ENCODE measurements around the gene PRKG1.
"Not testable (repeated sequence)": the region's sequence is repeated elsewhere in the genome, so short reads cannot be mapped to it uniquely, and the experiment has no call there.

PRKG1 gene

GRCh38 chr10:51266496-51266895 lies 192.2 kb downstream of the PRKG1 start:
- Histone ChIP-seq H3K27me3 (ENCODE audit: control insufficient read depth, insufficient read depth, low read length) (no peaks in the 10 kb centered on the region), H3K9ac (ENCODE audit: low read depth, low read length) (no peak overlapping the region), H3K9me3 (replicated peaks; ENCODE audit: low read length) (no peaks in the 10 kb centered on the region), H3K4me3 (ENCODE audit: low read length) (no peak overlapping the region), H3K36me3 (ENCODE audit: insufficient read depth, low read length) (no peaks in the 10 kb centered on the region), H3K4me1 (ENCODE audit: control insufficient read depth, insufficient read depth, low read length) (no peaks in the 10 kb centered on the region), H3K4me2 (ENCODE audit: low read length) (no peak overlapping the region)

- H3K9me3 ChIP-seq (replicated peaks; ENCODE audit: low read length); H3K9ac ChIP-seq (ENCODE audit: low read depth, low read length); H3K4me2 ChIP-seq (ENCODE audit: low read length); H3K27me3 ChIP-seq (ENCODE audit: control insufficient read depth, insufficient read depth, low read length); H3K36me3 ChIP-seq (ENCODE audit: insufficient read depth, low read length); H3K4me3 ChIP-seq (ENCODE audit: low read length); H3K4me1 ChIP-seq (ENCODE audit: control insufficient read depth, insufficient read depth, low read length): not testable (repeated sequence)
These were observed 193.8 kb downstream of the PRKG1 start for GRCh38 chr10:51267980-51268570.

GRCh38 chr10:51269821-51270220 lies 195.5 kb downstream of the PRKG1 start:
- no peaks in the 10 kb centered on the region for H3K27me3 ChIP-seq (ENCODE audit: control insufficient read depth, insufficient read depth, low read length)
- H3K9ac ChIP-seq (ENCODE audit: low read depth, low read length): no peak overlapping the region
- H3K4me3 ChIP-seq (ENCODE audit: low read length): no peak overlapping the region
- H3K4me2 ChIP-seq (ENCODE audit: low read length): no peak overlapping the region
- H3K4me1 ChIP-seq (ENCODE audit: control insufficient read depth, insufficient read depth, low read length): no peaks in the 10 kb centered on the region
- H3K36me3 ChIP-seq (ENCODE audit: insufficient read depth, low read length): no peaks in the 10 kb centered on the region
- no peaks in the 10 kb centered on the region for H3K9me3 ChIP-seq (replicated peaks; ENCODE audit: low read length)

GRCh38 chr10:51270936-51271530 lies 196.7 kb downstream of the PRKG1 start:
- no peaks in the 10 kb centered on the region for H3K27me3 ChIP-seq (ENCODE audit: control insufficient read depth, insufficient read depth, low read length)
- no peak overlapping the region for H3K4me2 ChIP-seq (ENCODE audit: low read length)
- no peak overlapping the region for H3K4me3 ChIP-seq (ENCODE audit: low read length)
- no peaks in the 10 kb centered on the region for H3K4me1 ChIP-seq (ENCODE audit: control insufficient read depth, insufficient read depth, low read length)
- no peaks in the 10 kb centered on the region for H3K9me3 ChIP-seq (replicated peaks; ENCODE audit: low read length)
- no peaks in the 10 kb centered on the region for H3K36me3 ChIP-seq (ENCODE audit: insufficient read depth, low read length)
- no peak overlapping the region for H3K9ac ChIP-seq (ENCODE audit: low read depth, low read length)

- H3K36me3 ChIP-seq (ENCODE audit: insufficient read depth, low read length); H3K9me3 ChIP-seq (replicated peaks; ENCODE audit: low read length); H3K4me3 ChIP-seq (ENCODE audit: low read length); H3K27me3 ChIP-seq (ENCODE audit: control insufficient read depth, insufficient read depth, low read length); H3K9ac ChIP-seq (ENCODE audit: low read depth, low read length); H3K4me1 ChIP-seq (ENCODE audit: control insufficient read depth, insufficient read depth, low read length); H3K4me2 ChIP-seq (ENCODE audit: low read length): not testable (repeated sequence)
These were observed 197.8 kb downstream of the PRKG1 start for GRCh38 chr10:51272099-51272498.

GRCh38 chr10:51272555-51272954 lies 198.3 kb downstream of the PRKG1 start:
- Histone ChIP-seq H3K4me2 (ENCODE audit: low read length) (no peak overlapping the region), H3K9ac (ENCODE audit: low read depth, low read length) (no peak overlapping the region), H3K9me3 (replicated peaks; ENCODE audit: low read length) (no peaks in the 10 kb centered on the region), H3K27me3 (ENCODE audit: control insufficient read depth, insufficient read depth, low read length) (no peaks in the 10 kb centered on the region), H3K4me1 (ENCODE audit: control insufficient read depth, insufficient read depth, low read length) (no peaks in the 10 kb centered on the region), H3K4me3 (ENCODE audit: low read length) (no peak overlapping the region), H3K36me3 (ENCODE audit: insufficient read depth, low read length) (no peaks in the 10 kb centered on the region)

- Histone ChIP-seq H3K36me3 (ENCODE audit: insufficient read depth, low read length) (no peaks in the 10 kb centered on the region), H3K4me2 (ENCODE audit: low read length) (no peak overlapping the region), H3K4me1 (ENCODE audit: control insufficient read depth, insufficient read depth, low read length) (no peaks in the 10 kb centered on the region), H3K27me3 (ENCODE audit: control insufficient read depth, insufficient read depth, low read length) (no peaks in the 10 kb centered on the region), H3K9me3 (replicated peaks; ENCODE audit: low read length) (no peaks in the 10 kb centered on the region), H3K4me3 (ENCODE audit: low read length) (no peak overlapping the region), H3K9ac (ENCODE audit: low read depth, low read length) (no peak overlapping the region)
These were observed 199.3 kb downstream of the PRKG1 start for GRCh38 chr10:51273574-51273973.

- not testable (repeated sequence) for H3K4me2 ChIP-seq (ENCODE audit: low read length); H3K9ac ChIP-seq (ENCODE audit: low read depth, low read length); H3K4me3 ChIP-seq (ENCODE audit: low read length); H3K4me1 ChIP-seq (ENCODE audit: control insufficient read depth, insufficient read depth, low read length); H3K27me3 ChIP-seq (ENCODE audit: control insufficient read depth, insufficient read depth, low read length); H3K9me3 ChIP-seq (replicated peaks; ENCODE audit: low read length); H3K36me3 ChIP-seq (ENCODE audit: insufficient read depth, low read length)
These were observed 201.8 kb downstream of the PRKG1 start for GRCh38 chr10:51276097-51276496.

- not testable (repeated sequence) for H3K4me2 ChIP-seq (ENCODE audit: low read length); H3K36me3 ChIP-seq (ENCODE audit: insufficient read depth, low read length); H3K9ac ChIP-seq (ENCODE audit: low read depth, low read length); H3K9me3 ChIP-seq (replicated peaks; ENCODE audit: low read length); H3K4me3 ChIP-seq (ENCODE audit: low read length); H3K4me1 ChIP-seq (ENCODE audit: control insufficient read depth, insufficient read depth, low read length); H3K27me3 ChIP-seq (ENCODE audit: control insufficient read depth, insufficient read depth, low read length)
These were observed 207.1 kb downstream of the PRKG1 start for GRCh38 chr10:51281387-51281786.

- Histone ChIP-seq H3K4me1 (ENCODE audit: control insufficient read depth, insufficient read depth, low read length) (no peaks in the 10 kb centered on the region), H3K36me3 (ENCODE audit: insufficient read depth, low read length) (no peaks in the 10 kb centered on the region), H3K27me3 (ENCODE audit: control insufficient read depth, insufficient read depth, low read length) (no peaks in the 10 kb centered on the region), H3K9me3 (replicated peaks; ENCODE audit: low read length) (no peaks in the 10 kb centered on the region), H3K4me2 (ENCODE audit: low read length) (no peak overlapping the region), H3K4me3 (ENCODE audit: low read length) (no peak overlapping the region), H3K9ac (ENCODE audit: low read depth, low read length) (no peak overlapping the region)
These were observed 211.3 kb downstream of the PRKG1 start for GRCh38 chr10:51285601-51286000.

GRCh38 chr10:51288511-51288910 lies 214.2 kb downstream of the PRKG1 start:
- Histone ChIP-seq H3K4me1 (ENCODE audit: control insufficient read depth, insufficient read depth, low read length) (no peaks in the 10 kb centered on the region), H3K36me3 (ENCODE audit: insufficient read depth, low read length) (no peaks in the 10 kb centered on the region), H3K4me3 (ENCODE audit: low read length) (no peak overlapping the region), H3K9ac (ENCODE audit: low read depth, low read length) (no peak overlapping the region), H3K27me3 (ENCODE audit: control insufficient read depth, insufficient read depth, low read length) (no peaks in the 10 kb centered on the region), H3K9me3 (replicated peaks; ENCODE audit: low read length) (no peaks in the 10 kb centered on the region), H3K4me2 (ENCODE audit: low read length) (no peak overlapping the region)

GRCh38 chr10:51289519-51289918 lies 215.2 kb downstream of the PRKG1 start:
- no peak overlapping the region for H3K4me3 ChIP-seq (ENCODE audit: low read length)
- no peaks in the 10 kb centered on the region for H3K4me1 ChIP-seq (ENCODE audit: control insufficient read depth, insufficient read depth, low read length)
- no peaks in the 10 kb centered on the region for H3K36me3 ChIP-seq (ENCODE audit: insufficient read depth, low read length)
- no peaks in the 10 kb centered on the region for H3K9me3 ChIP-seq (replicated peaks; ENCODE audit: low read length)
- H3K27me3 ChIP-seq (ENCODE audit: control insufficient read depth, insufficient read depth, low read length): no peaks in the 10 kb centered on the region
- no peak overlapping the region for H3K9ac ChIP-seq (ENCODE audit: low read depth, low read length)
- H3K4me2 ChIP-seq (ENCODE audit: low read length): no peak overlapping the region

All from skeletal muscle satellite cell (primary cell).